H1 (cell line): ENCODE results near the gene PYY. TPM values are rescaled to one million over a fixed set of nuclear protein-coding genes. Genes with fewer than 3 reads are reported as not detected.

Source experiments
- CTCF ChIA-PET: fragments of 300-600 bp; sonication (Branson Sonifier 250); formaldehyde crosslinking; loops from one replicate; lab custom pipeline; 2021; ENCODE audit not compliant: partially characterized antibody; lab: Charles Lee
- POLR2A ChIA-PET: fragments of 300-600 bp; sonication (Branson Sonifier 250); formaldehyde crosslinking; loops from one replicate; lab custom pipeline; 2021; ENCODE audit warnings: inconsistent platforms; ENCODE audit not compliant: partially characterized antibody; lab: Charles Lee
- DNase-seq, 2 experiments: peaks; one replicate each; pipeline versions ENCODE4 v3.0.0 to v3.0.0-alpha.2; 2010 to 2022; ENCODE audit warnings: low spot score in 2 of 2, low read depth in 1 of 2, mixed read lengths in 1 of 2
- FAIRE-seq: peaks from 2 replicates; lab custom pipeline; 2011; peaks lifted over from hg19 to GRCh38; lab: Jason Lieb, UNC
- H2AFZ ChIP-seq: 2 replicates; pipeline ENCODE4 v1.8.1; 2012; ENCODE audit warnings: low read length, inconsistent platforms
- H2AK5ac ChIP-seq: 2 replicates; pipeline ENCODE4 v1.6.1; 2013; ENCODE audit warnings: low read depth, low read length
- H2BK120ac ChIP-seq: replicated peaks from 2 replicates; pipeline ENCODE3; 2013; ENCODE audit warnings: low read depth, low read length, inconsistent platforms
- H2BK12ac ChIP-seq: 2 replicates; pipeline ENCODE4 v1.6.1; 2013; ENCODE audit warnings: low read depth, low read length
- H2BK15ac ChIP-seq: 2 replicates; pipeline ENCODE4 v1.6.1; 2013; ENCODE audit warnings: low read length
- H2BK20ac ChIP-seq: 2 replicates; pipeline ENCODE4 v1.6.1; 2013; ENCODE audit warnings: low read length
- H2BK5ac ChIP-seq: 2 replicates; pipeline ENCODE4 v1.6.1; 2013; ENCODE audit warnings: low read depth, low read length
- H3K14ac ChIP-seq: 2 replicates; pipeline ENCODE4 v1.6.1; 2013; ENCODE audit warnings: inconsistent platforms; ENCODE audit not compliant: insufficient read length
- H3K18ac ChIP-seq: 2 replicates; pipeline ENCODE4 v1.6.1; 2013; ENCODE audit warnings: low read length; ENCODE audit errors: extremely low read depth
- H3K23ac ChIP-seq: 2 replicates; pipeline ENCODE4 v1.6.1; 2013; ENCODE audit warnings: inconsistent platforms; ENCODE audit not compliant: insufficient read length
- H3K23me2 ChIP-seq: 2 replicates; pipeline ENCODE4 v1.6.1; 2013; ENCODE audit warnings: low read depth, low read length
- H3K27ac ChIP-seq: 2 replicates; pipeline ENCODE4 v1.6.1; 2011; ENCODE audit warnings: low read depth, low read length, inconsistent platforms
- H3K27me3 ChIP-seq, 4 experiments: replicated peaks in 1 of 4; 1 replicate in 1 of 4; 2 replicates in 3 of 4; pipeline versions ENCODE4 v1.6.1 to v1.8.1; 2011 to 2013; ENCODE audit warnings: low read length in 3 of 4, mild to moderate bottlenecking in 3 of 4, inconsistent platforms in 2 of 4, mixed read lengths in 2 of 4, moderate library complexity in 1 of 4; ENCODE audit not compliant: control insufficient read depth in 3 of 4, insufficient read depth in 3 of 4; ENCODE audit errors: extremely low read depth in 1 of 4
- H3K36me3 ChIP-seq, 4 experiments: 2 replicates each; pipeline versions ENCODE4 v1.6.1 to v1.8.1; 2011 to 2013; ENCODE audit warnings: mild to moderate bottlenecking in 4 of 4, low read length in 3 of 4, moderate library complexity in 2 of 4, control low read depth in 1 of 4, inconsistent platforms in 1 of 4; ENCODE audit not compliant: insufficient read depth in 4 of 4, control insufficient read depth in 2 of 4
- H3K4ac ChIP-seq: replicated peaks from 2 replicates; pipeline ENCODE3; 2013; ENCODE audit warnings: low read length, low read depth, mixed read lengths, inconsistent platforms; ENCODE audit not compliant: insufficient read length
- H3K4me1 ChIP-seq, 4 experiments: replicated peaks in 1 of 4; 1 replicate in 1 of 4; 2 replicates in 3 of 4; pipeline versions ENCODE4 v1.6.1 to v1.8.1; 2011 to 2013; ENCODE audit warnings: low read length in 3 of 4, inconsistent platforms in 2 of 4, mixed read lengths in 1 of 4; ENCODE audit not compliant: insufficient read depth in 4 of 4, control insufficient read depth in 3 of 4
- H3K4me2 ChIP-seq, 2 experiments: 2 replicates each; pipeline versions ENCODE4 v1.6.1 to v1.8.1; 2011 to 2013; ENCODE audit warnings: low read depth in 2 of 2, low read length in 2 of 2, control low read depth in 1 of 2, inconsistent platforms in 1 of 2, mild to moderate bottlenecking in 1 of 2; ENCODE audit not compliant: insufficient read depth in 1 of 2
- H3K4me3 ChIP-seq, 4 experiments: fragments of 200-600, 300-600 bp in 1 of 4; sonication (generic), shearing (Covaris generic), sonication (Bioruptor Twin) in 1 of 4; 2 replicates each; pipeline versions ENCODE4 v1.5.1 to v1.8.1; 2011 to 2016; ENCODE audit warnings: low read length in 4 of 4, low read depth in 3 of 4, control low read depth in 2 of 4, inconsistent platforms in 2 of 4, mild to moderate bottlenecking in 2 of 4, mixed read lengths in 1 of 4, moderate library complexity in 1 of 4; ENCODE audit not compliant: insufficient read depth in 2 of 4; ENCODE audit errors: extremely low read depth in 1 of 4
- H3K56ac ChIP-seq: replicated peaks from 2 replicates; pipeline ENCODE3; 2013; ENCODE audit warnings: low read depth, mild to moderate bottlenecking, mixed read lengths, low read length, inconsistent platforms; ENCODE audit not compliant: insufficient read length
- H3K79me1 ChIP-seq: 2 replicates; pipeline ENCODE4 v1.6.1; 2013; ENCODE audit warnings: low read depth, low read length, control low read depth
- H3K79me2 ChIP-seq, 2 experiments: 2 replicates each; pipeline versions ENCODE4 v1.6.1 to v1.8.1; 2012 to 2013; ENCODE audit warnings: low read length in 2 of 2, mild to moderate bottlenecking in 2 of 2, inconsistent platforms in 1 of 2; ENCODE audit not compliant: insufficient read depth in 2 of 2, control insufficient read depth in 1 of 2
- H3K9ac ChIP-seq, 4 experiments: replicated peaks in 1 of 4; 1 replicate in 1 of 4; 2 replicates in 3 of 4; pipeline versions ENCODE4 v1.6.1 to v1.8.1; 2011 to 2013; ENCODE audit warnings: low read depth in 3 of 4, low read length in 3 of 4, control low read depth in 2 of 4, mild to moderate bottlenecking in 2 of 4, moderate library complexity in 2 of 4, inconsistent platforms in 1 of 4; ENCODE audit errors: extremely low read depth in 1 of 4
- H3K9me3 ChIP-seq, 2 experiments: 2 replicates each; pipeline versions ENCODE4 v1.6.1 to v1.8.1; 2012 to 2013; ENCODE audit warnings: mild to moderate bottlenecking in 2 of 2, moderate library complexity in 2 of 2, control low read depth in 1 of 2, inconsistent platforms in 1 of 2, low read depth in 1 of 2, low read length in 1 of 2, mixed read lengths in 1 of 2; ENCODE audit not compliant: insufficient read depth in 2 of 2
- H4K20me1 ChIP-seq, 2 experiments: replicated peaks in 1 of 2; 2 replicates each; pipeline versions ENCODE3 to v1.8.1; 2011 to 2013; ENCODE audit warnings: inconsistent platforms in 2 of 2, low read length in 2 of 2, mild to moderate bottlenecking in 1 of 2; ENCODE audit not compliant: insufficient read depth in 2 of 2, control insufficient read depth in 1 of 2
- H4K5ac ChIP-seq: 2 replicates; pipeline ENCODE4 v1.6.1; 2013; ENCODE audit warnings: low read length, low read depth, mixed read lengths, inconsistent platforms; ENCODE audit not compliant: insufficient read length
- H4K8ac ChIP-seq: 2 replicates; pipeline ENCODE4 v1.8.0; 2013; ENCODE audit warnings: mild to moderate bottlenecking, moderate library complexity, low read length, inconsistent platforms; ENCODE audit not compliant: insufficient read depth; ENCODE audit errors: extremely low read depth
- H4K91ac ChIP-seq: replicated peaks from 2 replicates; pipeline ENCODE3; 2013; ENCODE audit warnings: low read length, mixed read lengths, inconsistent platforms; ENCODE audit not compliant: insufficient read length
- CEBPB ChIP-seq: IDR thresholded peaks from 2 replicates; pipeline ENCODE4 v1.6.1; 2012; ENCODE audit warnings: low read depth, low read length
- TAF7 ChIP-seq: optimal IDR thresholded peaks from 2 replicates; pipeline ENCODE3; 2011; ENCODE audit warnings: low read depth, mild to moderate bottlenecking, inconsistent platforms, low read length, moderate library complexity, borderline replicate concordance
- WGBS, 2 experiments: shearing (Covaris generic) in 1 of 2; methylation state at CpG; one replicate each; pipeline versions ENCODE4 v1.1.6 to v1.1.7; 2013 to 2015; ENCODE audit warnings: low lambda C conversion rate in 2 of 2, mixed read lengths in 2 of 2, inconsistent platforms in 1 of 2, low coverage in 1 of 2, missing lambda C conversion rate in 1 of 2; ENCODE audit not compliant: insufficient replicate concordance in 2 of 2, insufficient coverage in 1 of 2, insufficient read length in 1 of 2; ENCODE audit errors: extremely low coverage in 1 of 2, missing lambda C conversion rate in 1 of 2; 5-methylcytosine and 5-hydroxymethylcytosine counted together
- polyA plus RNA-seq, 7 experiments: library from polyadenylated mRNA; depleted of rRNA in 3 of 7; stranded (reverse) in 5 of 7; unstranded in 2 of 7; fragments of >200 nt in 5 of 7; fragments of 200-250 nt in 2 of 7; gene quantifications; 1 replicate in 5 of 7; 2 replicates in 1 of 7; 4 replicates in 1 of 7; pipeline versions ENCODE4 v1.2.1 to v1.2.3, GENCODE V29; 2011 to 2013; ENCODE audit warnings: missing spikeins in 2 of 7, mixed read lengths in 2 of 7
- total RNA-seq: library from RNA; stranded (reverse); fragmentation: NEBNext Ultra II Directional; extraction: Animal tissue kit (Norgen Biotek cat#: 25700); gene quantifications from 2 replicates; pipeline ENCODE4 v1.2.1, GENCODE V29; 2021

Gene PYY
- total and polyA plus RNA-seq, 2 of the 8 experiments (the other 6 are each of a cell fraction or from before 2014, with no cell fraction given), result 0.93 to 3.4 TPM

GRCh38 chr17:43951750-43952149 is 2.0 kb downstream of the PYY start:
- Histone ChIP-seq H2BK20ac (peak overlapping the region; percentile 61; the same call in 1 of the 2 replicates), H2AFZ (peak overlapping the region; percentile 64; the same call in 1 of the 2 replicates), H2BK120ac (no peak overlapping the region), H3K4me3 (peak overlapping the region; percentile 61 to 73 (median 70)), H3K27me3 (peaks cover 2 to 25% (median 18%) of the 10 kb centered on the region in 4 experiments; a peak in 6 of 7 replicates), H3K79me2 (no peaks in the 10 kb centered on the region), H4K20me1 (no peaks in the 10 kb centered on the region), H3K27ac (no peak overlapping the region), H3K4me2 (peak overlapping the region; percentile 86 to 90), H3K23me2 (peaks cover 16% of the 10 kb centered on the region), H3K9me3 (no peaks in the 10 kb centered on the region), H3K56ac (no peak overlapping the region), H4K8ac (no peak overlapping the region), H2BK12ac (peak overlapping the region; percentile 55; the same call in 1 of the 2 replicates), H3K14ac (no peak overlapping the region), H2BK5ac (peak overlapping the region; percentile 95; the same call in 1 of the 2 replicates)
- ChIA-PET CTCF (interaction anchor here (1.3 to 10.5 kb wide), 9 partner anchors 8 to 105 kb away, joined by 3 to 106 read pairs (median 7); partner anchors contain the start of genes CD300LG and PPY), POLR2A (no interaction called here)
- no peak for DNase-seq
- TF ChIP-seq CEBPB (peak; percentile 31; the same call in 1 of the 2 replicates), TAF7 (no peak)
- TF ChIP-seq, all 59 proteins: peak for 1
- H4K91ac ChIP-seq, result peak overlapping the region; percentile 47
- WGBS, 2 experiments, result 57% methylated on average over 4 of the region's 4 CpGs; no CpG with 5 or more reads in 1 of the 2 experiments
- H2AK5ac ChIP-seq, result peak overlapping the region; percentile 53; the same call in 1 of the 2 replicates
- no peak overlapping the region for H4K5ac ChIP-seq
- peak overlapping the region; percentile 27 for H3K4ac ChIP-seq
- H3K4me1 ChIP-seq, result peaks cover 5 to 15% (median 12%) of the 10 kb centered on the region in 4 experiments
- H3K23ac ChIP-seq, result no peak overlapping the region
- H2BK15ac ChIP-seq, result peak overlapping the region; percentile 25; the same call in 1 of the 2 replicates
- FAIRE-seq, result no peak
- H3K36me3 ChIP-seq, result no peaks in the 10 kb centered on the region
- no peaks in the 10 kb centered on the region for H3K79me1 ChIP-seq
- H3K9ac ChIP-seq, result peak overlapping the region in 1 of 4 experiments; percentile 50; a peak in 1 of 7 replicates
- H3K18ac ChIP-seq, result peak overlapping the region; percentile 88; the same call in 1 of the 2 replicates
